ENCODE measurements around the gene CDH23.
A peak's percentile ranks its signal among the peaks of the same experiment; 100 is the strongest.

The CDH23 gene

GRCh38 chr10:71562181-71562580, 165.5 kb downstream of the CDH23 start:
- DNase-seq (ENCODE audit: low spot score in 2 of 2) = no peak
- in situ Hi-C loops (cut with MboI; ENCODE audit: low sequenced_read_pairs) = no loop called here
- Histone ChIP-seq H3K4me3 (no peak overlapping the region), H3K27me3 (ENCODE audit: low read depth) (peaks cover 17% of the 10 kb centered on the region), H3K9me3 (no peaks in the 10 kb centered on the region), H3K36me3 (replicated peaks) (no peaks in the 10 kb centered on the region), H3K4me1 (peaks cover 8% of the 10 kb centered on the region)

- no peaks in the 10 kb centered on the region for H3K9me3 ChIP-seq
- peaks cover 8% of the 10 kb centered on the region for H3K4me1 ChIP-seq
- peaks cover 15% of the 10 kb centered on the region for H3K27me3 ChIP-seq (ENCODE audit: low read depth)
- no peaks in the 10 kb centered on the region for H3K36me3 ChIP-seq (replicated peaks)
- no peak overlapping the region for H3K4me3 ChIP-seq
- in situ Hi-C loops (cut with MboI; ENCODE audit: low sequenced_read_pairs) = no loop called here
- no peak for DNase-seq (ENCODE audit: low spot score in 2 of 2)
Observed at GRCh38 chr10:71562904-71563303, 166.2 kb downstream of the CDH23 start.

DNA sequence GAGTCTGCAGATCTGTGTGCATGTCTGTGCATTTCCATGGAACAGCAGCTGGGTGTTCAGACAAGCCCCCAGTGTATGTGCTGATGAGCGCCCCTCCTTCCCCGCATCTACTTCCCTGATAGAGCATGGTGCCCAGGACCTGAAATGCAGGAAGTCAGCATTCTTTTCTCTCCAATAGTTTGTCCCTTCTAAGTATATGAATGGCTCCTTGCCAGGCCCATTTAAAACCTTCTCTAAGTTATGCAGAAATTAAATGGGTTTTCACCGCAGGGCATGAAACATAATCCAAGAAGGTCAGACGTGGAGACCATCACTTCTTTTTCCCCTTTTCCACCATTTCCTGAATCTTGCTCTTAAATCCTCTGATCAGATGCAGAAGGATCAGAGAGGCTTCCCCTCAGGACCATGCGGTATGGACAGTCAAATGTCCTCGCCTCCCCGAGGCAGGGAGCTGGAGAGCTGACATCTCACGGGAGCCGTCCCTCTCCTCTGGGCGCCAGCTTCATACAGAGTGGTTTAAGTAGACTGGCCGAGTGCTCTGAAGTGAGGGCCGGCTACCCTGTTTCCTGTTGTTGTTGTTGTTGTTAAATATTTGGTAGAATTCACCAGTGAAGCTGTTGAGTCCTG, 167.6 kb downstream of the CDH23 start:
- H3K36me3 ChIP-seq (replicated peaks) = no peaks in the 10 kb centered on the region
- no peak overlapping the region for H3K4me3 ChIP-seq
- in situ Hi-C loops (cut with MboI; ENCODE audit: low sequenced_read_pairs) = no loop called here
- peaks cover 7% of the 10 kb centered on the region for H3K27me3 ChIP-seq (ENCODE audit: low read depth)
- H3K4me1 ChIP-seq = peaks cover 8% of the 10 kb centered on the region
- peak; percentile 68 to 72 for DNase-seq (ENCODE audit: low spot score in 2 of 2)
- H3K9me3 ChIP-seq = no peaks in the 10 kb centered on the region

- Histone ChIP-seq H3K27me3 (ENCODE audit: low read depth) (peaks cover 7% of the 10 kb centered on the region; the same call in 1 of the 2 replicates), H3K9me3 (no peaks in the 10 kb centered on the region), H3K36me3 (replicated peaks) (no peaks in the 10 kb centered on the region), H3K4me1 (peaks cover 8% of the 10 kb centered on the region), H3K4me3 (no peak overlapping the region)
- in situ Hi-C loops (cut with MboI; ENCODE audit: low sequenced_read_pairs) = no loop called here
- no peak for DNase-seq (ENCODE audit: low spot score in 2 of 2)
Observed at GRCh38 chr10:71565284-71566000, 168.7 kb downstream of the CDH23 start.

- no peaks in the 10 kb centered on the region for H3K27me3 ChIP-seq (ENCODE audit: low read depth)
- H3K4me3 ChIP-seq = no peak overlapping the region
- H3K9me3 ChIP-seq = no peaks in the 10 kb centered on the region
- in situ Hi-C loops (cut with MboI; ENCODE audit: low sequenced_read_pairs) = no loop called here
- H3K36me3 ChIP-seq (replicated peaks) = no peaks in the 10 kb centered on the region
- no peak for DNase-seq (ENCODE audit: low spot score in 2 of 2)
- peaks cover 8% of the 10 kb centered on the region for H3K4me1 ChIP-seq
Observed at GRCh38 chr10:71567006-71567405, 170.3 kb downstream of the CDH23 start.

GRCh38 chr10:71568896-71569492, 172.3 kb downstream of the CDH23 start:
- in situ Hi-C loops (cut with MboI; ENCODE audit: low sequenced_read_pairs) = no loop called here
- Histone ChIP-seq H3K4me3 (no peak overlapping the region), H3K27me3 (ENCODE audit: low read depth) (no peaks in the 10 kb centered on the region), H3K4me1 (peaks cover 7% of the 10 kb centered on the region), H3K9me3 (no peaks in the 10 kb centered on the region), H3K36me3 (replicated peaks) (no peaks in the 10 kb centered on the region)
- DNase-seq (ENCODE audit: low spot score in 2 of 2) = no peak

DNA sequence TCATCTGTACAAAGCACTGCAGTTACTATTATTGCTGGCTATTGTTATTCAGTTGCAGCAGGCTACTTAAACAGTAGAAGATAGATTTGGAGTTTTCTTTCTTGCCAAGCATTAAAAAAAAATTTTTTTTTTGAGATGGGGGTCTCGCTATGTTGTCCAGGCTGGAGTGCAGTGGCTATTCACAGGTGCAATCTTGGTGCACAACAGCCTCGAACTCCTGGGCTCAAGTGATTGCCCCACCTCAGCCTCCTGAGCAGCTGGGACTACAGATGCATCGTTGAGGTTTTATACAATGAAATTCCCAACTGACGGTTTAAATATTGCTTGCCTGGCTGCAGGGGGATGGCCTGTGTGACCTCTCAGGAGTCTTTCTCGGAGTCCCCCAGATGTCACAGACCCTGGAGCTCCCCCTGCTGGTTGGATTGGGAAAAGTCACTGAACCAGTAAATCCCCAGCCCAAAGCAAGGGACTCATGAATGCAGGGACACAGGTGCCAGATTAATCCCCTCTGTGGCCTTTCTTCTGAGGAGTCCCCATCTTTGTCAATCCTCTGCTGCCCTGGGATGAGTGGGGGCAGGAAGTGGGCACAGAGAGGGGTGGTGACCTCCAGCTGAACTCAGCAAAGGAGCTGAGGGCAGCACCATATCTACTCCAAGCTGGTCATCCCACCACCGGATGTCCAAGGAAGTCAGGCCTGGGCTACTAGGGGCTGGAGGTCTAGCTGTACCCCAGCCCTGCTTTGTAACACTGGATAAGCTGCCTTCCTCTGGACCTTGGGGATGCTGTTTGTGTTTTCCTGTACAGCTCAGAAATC, 173.3 kb downstream of the CDH23 start:
- Histone ChIP-seq H3K36me3 (replicated peaks) (no peaks in the 10 kb centered on the region), H3K4me1 (no peaks in the 10 kb centered on the region), H3K9me3 (no peaks in the 10 kb centered on the region), H3K27me3 (ENCODE audit: low read depth) (no peaks in the 10 kb centered on the region), H3K4me3 (no peak overlapping the region)
- in situ Hi-C loops (cut with MboI; ENCODE audit: low sequenced_read_pairs) = loop anchor here (5.0 kb wide), 1 partner anchor 188 kb away; no protein-coding TSS in a partner anchor
- DNase-seq (ENCODE audit: low spot score in 2 of 2) = peak; percentile 8 to 90

DNA sequence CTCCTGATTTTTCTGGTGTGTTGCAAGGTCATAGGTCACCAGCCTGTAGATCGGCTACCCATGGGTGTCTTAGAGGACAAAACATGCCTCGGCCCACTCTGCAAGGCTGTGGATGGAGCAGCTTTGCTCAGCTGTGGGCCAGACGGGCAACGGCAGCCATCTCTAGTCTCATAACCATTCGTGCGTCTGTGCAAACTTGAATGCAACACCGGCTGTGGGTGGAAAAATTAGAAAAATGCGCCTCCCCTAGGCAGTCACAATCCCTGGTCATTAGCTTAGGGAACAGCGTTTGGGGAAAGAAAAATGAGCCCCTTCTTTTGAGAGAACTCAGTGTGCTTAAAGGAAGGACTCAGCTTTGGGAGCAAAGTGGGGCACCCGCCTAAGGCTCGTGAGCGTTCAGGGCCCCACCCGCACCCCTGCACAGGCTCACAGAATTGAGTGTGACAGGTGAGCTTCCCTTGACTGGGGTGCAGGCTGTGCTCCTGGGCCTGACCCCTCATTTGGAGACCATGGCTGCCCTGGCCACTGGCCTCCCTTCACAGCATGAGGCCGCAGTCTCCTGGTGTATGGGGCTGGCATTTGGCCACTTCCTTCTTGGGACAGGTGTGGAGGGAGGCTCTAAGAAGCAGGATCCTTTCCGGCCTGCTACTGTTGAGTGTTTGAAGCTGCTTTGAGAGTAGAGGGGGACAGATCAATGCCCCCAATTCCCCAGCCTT, 174.9 kb downstream of the CDH23 start:
- Histone ChIP-seq H3K4me1 (no peaks in the 10 kb centered on the region), H3K4me3 (no peak overlapping the region), H3K9me3 (no peaks in the 10 kb centered on the region), H3K27me3 (ENCODE audit: low read depth) (no peaks in the 10 kb centered on the region), H3K36me3 (replicated peaks) (no peaks in the 10 kb centered on the region)
- DNase-seq (ENCODE audit: low spot score in 2 of 2) = no peak
- in situ Hi-C loops (cut with MboI; ENCODE audit: low sequenced_read_pairs) = loop anchor here (5.0 kb wide), 1 partner anchor 189 kb away; no protein-coding TSS in a partner anchor

- Histone ChIP-seq H3K4me3 (no peak overlapping the region), H3K9me3 (no peaks in the 10 kb centered on the region), H3K4me1 (no peaks in the 10 kb centered on the region), H3K27me3 (ENCODE audit: low read depth) (no peaks in the 10 kb centered on the region), H3K36me3 (replicated peaks) (no peaks in the 10 kb centered on the region)
- DNase-seq (ENCODE audit: low spot score in 2 of 2) = no peak
- in situ Hi-C loops (cut with MboI; ENCODE audit: low sequenced_read_pairs) = loop anchor here (5.0 kb wide), 1 partner anchor 191 kb away; no protein-coding TSS in a partner anchor
Observed at GRCh38 chr10:71572962-71573361, 176.2 kb downstream of the CDH23 start.

GRCh38 chr10:71573562-71574518, 177.1 kb downstream of the CDH23 start:
- DNase-seq (ENCODE audit: low spot score in 2 of 2) = no peak
- in situ Hi-C loops (cut with MboI; ENCODE audit: low sequenced_read_pairs) = loop anchor here (5.0 kb wide), 1 partner anchor 192 kb away; no protein-coding TSS in a partner anchor
- no peak overlapping the region for H3K4me3 ChIP-seq
- no peaks in the 10 kb centered on the region for H3K27me3 ChIP-seq (ENCODE audit: low read depth)
- no peaks in the 10 kb centered on the region for H3K9me3 ChIP-seq
- no peaks in the 10 kb centered on the region for H3K4me1 ChIP-seq
- H3K36me3 ChIP-seq (replicated peaks) = no peaks in the 10 kb centered on the region

- DNase-seq (ENCODE audit: low spot score in 2 of 2) = no peak
Observed at GRCh38 chr10:71575451-71575850, 178.7 kb downstream of the CDH23 start.

More at GRCh38 chr10:71575451-71575850, 178.7 kb downstream of the CDH23 start:
- no peaks in the 10 kb centered on the region for H3K4me1 ChIP-seq
- H3K9me3 ChIP-seq = no peaks in the 10 kb centered on the region
- no peaks in the 10 kb centered on the region for H3K27me3 ChIP-seq (ENCODE audit: low read depth)
- no peaks in the 10 kb centered on the region for H3K36me3 ChIP-seq (replicated peaks)
- in situ Hi-C loops (cut with MboI; ENCODE audit: low sequenced_read_pairs) = no loop called here
- H3K4me3 ChIP-seq = no peak overlapping the region

Data from HAP-1 (cell line).